NCI-H748 treated with DMSO at 0.1 percent for 48 hours (cell line): ENCODE measurements around the gene TTC23.
"Not testable (repeated sequence)": the region's sequence is repeated elsewhere in the genome, so short reads cannot be mapped to it uniquely, and the experiment has no call there.

ENCODE experiments used
- DNase-seq: peaks from one replicate; lab custom pipeline; 2025; lab: John Stamatoyannopoulos, UW

Gene TTC23

DNA sequence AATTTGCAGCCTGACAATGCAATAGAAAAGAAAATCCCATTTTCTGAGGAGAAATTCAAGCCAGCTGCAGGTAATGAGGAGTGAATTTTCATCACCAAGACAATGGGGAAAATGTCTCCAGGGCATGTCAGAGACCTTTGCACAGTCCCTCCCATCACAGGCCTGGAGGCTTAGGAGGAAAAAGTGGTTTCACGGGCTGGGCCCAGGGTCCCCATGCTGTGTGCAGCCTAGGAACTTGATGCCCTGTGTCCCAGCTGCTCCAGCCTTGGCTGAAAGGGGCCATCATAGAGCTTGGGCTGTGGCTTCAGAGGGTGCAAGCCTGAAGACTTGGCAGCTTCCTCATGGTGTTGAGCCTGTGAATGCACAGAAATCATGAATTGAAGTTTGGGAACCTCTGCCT is 57.2 kb downstream of the TTC23 start:
- DNase-seq, result not testable (repeated sequence)

DNA sequence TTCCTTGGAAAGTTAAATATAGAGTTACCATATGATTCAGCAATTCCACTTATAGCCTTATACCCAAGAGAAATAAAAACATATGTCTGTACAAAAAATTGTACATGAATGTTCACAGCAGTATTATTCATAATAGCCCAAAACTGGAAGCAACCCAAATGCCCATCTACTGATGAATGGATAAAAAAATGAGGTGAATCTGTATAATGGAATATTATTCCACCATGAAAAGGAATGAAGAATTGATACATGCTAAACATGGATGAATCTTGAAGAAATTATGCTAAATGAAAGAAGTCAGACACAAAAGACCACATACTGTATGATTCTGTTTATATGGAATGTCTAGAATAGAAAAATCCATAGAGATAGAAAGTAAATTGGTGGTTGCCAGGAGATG is 61.4 kb downstream of the TTC23 start:
- DNase-seq, result no peak

DNA sequence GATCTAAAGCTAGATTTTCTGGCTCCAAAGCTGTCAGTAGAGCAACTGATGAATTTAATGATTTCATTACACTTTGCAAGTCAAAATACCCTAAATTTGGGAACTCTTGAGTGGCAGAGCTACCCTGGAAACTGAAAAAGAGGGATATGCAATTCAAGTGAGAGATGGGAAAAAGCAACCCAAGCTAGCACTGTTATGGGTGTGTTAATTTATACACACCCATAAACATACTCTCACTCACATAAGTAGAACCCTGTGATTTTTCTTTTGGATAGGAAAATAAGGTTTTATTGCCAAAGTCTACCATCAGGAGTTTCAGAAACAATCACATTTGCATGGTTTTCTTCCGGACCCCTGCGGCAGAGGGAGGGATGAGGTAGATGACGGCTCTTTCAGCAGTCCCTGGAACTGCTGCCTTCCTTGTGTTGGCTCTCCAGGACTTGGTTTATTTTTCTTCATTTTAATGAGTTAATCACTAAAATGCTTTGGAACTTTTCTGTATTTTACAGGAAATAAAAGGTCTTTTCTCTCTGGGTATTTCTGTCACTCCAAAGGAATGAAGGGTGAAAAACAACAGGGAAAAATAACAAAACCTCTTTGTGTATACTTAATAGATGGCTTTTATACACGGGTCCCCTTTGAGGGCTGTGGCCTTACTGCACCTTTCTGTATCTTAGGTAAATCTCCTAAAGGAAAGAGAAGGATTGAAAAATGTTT is 63.8 kb downstream of the TTC23 start:
- no peak for DNase-seq

DNA sequence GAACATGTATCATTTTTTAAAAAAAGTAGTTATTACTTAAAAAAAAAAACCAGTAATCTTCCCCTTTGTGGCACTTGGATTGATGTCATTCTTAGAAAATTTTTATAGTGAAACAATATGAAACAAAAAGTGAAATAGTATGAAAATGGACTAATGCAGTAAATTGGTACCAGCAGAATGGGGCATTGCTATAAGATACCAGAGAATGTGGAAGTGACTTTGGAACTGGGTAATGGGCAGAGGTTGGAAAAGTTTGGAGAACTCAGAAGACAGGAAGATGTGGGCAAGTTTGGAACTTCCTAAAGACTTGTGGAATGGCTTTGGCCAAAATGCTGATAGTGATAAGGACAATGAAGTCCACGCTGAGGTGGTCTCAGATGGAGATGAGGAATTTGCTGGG is 66.6 kb downstream of the TTC23 start:
- DNase-seq, result no peak

DNA sequence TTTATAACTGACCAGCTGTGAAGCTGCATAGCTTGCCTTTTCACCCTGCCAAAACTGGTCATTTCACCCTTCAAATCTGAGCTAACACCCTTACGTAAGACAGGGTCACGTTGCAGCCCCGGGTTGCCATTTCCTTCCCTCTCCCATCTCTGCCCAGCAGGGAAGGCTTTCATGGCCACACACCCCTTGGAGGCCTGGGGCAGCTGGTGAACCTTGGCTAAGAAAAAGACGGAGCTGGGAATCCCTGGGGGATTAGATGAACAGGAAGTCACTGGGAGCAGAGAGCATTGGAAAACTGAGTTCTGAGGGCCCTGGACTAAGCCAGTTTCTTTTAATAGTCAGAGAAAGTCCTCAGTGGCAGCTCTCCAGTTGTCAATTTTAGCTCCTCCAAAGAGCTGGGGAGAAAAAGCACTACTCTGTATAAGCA is 67.8 kb downstream of the TTC23 start:
- no peak for DNase-seq

DNA sequence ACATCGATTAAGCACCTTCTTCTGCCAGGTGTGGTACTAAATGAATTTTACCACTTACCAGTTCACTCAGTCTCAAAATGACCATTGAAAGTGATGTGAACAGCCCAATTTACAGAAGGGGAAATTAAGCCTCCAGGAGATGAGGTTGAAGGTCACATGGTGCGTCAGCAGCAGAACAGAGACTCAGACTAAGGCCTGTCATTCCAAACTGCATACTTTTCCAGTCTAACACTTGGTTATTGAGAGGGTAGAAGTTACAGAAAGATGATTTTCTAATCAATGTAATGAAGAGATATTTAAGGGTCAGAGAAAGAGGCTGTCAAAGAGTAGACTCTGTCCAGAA is 68.4 kb downstream of the TTC23 start:
- no peak for DNase-seq

DNA sequence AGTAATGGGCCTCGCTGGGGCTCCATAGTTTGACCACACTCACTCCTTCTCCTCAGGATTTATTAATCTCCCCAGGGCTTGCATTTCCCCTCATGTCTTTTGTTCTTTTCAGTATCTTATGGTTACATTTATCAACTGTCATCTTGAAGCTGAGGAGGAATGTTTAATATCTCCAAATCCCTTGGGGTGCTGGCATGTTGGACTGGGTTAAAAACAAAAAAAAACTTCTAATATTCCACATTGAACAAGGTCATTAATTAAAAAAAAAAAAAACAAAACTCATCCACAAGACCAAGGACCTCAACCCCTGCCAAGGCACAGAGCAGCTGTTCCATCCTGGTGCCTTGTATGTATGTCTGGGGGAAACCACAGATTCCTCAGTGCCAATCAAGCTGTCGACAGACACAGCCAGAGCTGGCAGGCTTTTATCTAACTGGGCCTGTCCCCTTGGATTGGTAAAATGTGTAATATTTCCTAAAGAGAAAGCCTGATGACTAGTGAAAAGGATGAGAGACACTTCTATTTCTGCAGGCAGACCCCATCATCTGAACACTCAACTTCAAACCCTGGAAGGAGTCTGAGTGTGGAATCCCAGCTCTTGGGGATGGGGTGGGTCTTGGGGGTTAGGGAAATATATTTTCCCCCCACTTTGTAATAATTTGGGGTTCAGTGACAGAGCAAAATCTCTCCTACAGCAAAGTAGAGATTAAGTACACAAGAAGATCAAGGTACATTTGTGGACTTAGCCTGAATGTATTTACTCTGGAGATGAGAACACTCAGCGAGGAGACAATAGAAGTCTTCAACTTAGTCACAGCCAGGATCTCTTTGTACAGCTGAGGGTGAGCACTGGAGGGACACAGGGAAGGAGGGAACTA is 69.1 kb downstream of the TTC23 start:
- no peak for DNase-seq

DNA sequence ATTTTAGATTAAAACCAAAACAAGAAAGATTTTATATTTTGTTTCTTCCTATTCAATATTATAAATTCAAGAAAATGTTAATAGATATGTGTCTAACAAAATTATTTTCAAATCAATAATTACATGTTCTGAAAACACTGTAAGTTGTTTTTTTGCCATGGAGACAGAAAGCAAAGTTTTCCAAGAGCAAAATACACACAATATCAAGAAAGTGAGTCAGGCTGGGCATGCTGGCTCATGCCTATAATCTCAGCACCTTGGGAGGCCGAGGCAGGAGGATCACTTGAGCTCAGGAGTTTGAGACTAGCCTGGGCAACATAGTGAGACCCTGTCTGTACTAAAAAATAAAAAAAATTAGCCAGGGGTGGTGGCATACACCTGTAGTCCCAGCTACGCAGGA is 71.7 kb downstream of the TTC23 start:
- DNase-seq, result no peak

DNA sequence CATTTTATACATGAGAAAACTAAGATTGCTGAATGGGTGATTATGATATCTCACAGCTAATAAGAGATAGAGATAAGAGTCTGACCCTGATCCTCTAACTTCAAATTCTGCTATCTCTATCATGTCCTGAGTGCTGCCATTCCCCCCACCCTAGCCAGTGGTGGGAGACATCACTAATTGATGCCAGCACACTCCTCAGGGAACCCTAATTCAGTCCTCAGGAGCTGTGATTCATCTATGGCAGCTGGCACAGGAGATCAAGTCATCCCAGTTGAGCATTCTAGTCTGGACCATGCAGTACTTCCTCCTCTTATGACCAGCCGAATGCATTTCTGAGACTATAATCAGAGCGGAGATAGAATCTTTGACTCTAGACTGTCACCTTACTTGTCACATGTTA is 72.6 kb downstream of the TTC23 start:
- no peak for DNase-seq

DNA sequence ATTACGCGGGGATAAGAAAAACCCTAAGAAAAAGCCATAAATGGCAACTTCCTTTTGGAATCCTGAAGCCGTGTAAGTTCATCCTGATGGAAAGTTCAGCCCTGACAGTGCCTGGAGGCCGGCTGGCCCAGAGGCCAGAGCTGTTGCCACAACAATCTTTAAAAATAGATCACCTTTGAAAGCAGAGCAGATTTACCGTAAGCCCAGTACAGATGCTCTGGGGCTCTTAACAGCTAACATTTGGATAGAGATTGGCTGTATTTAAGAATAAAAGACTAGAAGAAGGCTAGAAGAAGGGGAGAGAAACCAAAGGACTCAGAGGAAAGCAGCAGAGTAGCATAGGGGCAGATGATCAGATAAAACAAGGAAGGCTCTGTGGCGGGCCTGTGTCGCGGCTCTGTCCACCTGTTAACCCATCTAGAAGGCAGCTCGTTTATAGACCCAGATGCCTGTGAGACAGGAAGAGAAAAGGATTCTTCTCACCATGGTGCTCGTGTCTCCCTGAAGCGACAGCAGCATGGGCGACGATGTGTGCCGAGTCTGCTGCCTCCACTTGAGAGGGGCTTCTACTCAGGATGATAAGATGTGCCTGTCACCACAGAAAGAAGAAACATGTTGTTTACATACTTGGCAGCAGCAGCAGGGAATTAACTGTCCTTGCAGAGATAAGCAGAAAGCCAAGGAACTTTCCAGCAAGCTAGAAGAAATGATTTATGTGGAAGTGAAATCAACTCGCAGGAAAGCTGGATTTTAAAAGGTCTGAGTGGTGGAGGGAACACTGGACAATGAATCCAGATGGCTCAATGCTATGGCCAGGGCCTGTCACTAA is 74.6 kb downstream of the TTC23 start:
- DNase-seq, result no peak

DNA sequence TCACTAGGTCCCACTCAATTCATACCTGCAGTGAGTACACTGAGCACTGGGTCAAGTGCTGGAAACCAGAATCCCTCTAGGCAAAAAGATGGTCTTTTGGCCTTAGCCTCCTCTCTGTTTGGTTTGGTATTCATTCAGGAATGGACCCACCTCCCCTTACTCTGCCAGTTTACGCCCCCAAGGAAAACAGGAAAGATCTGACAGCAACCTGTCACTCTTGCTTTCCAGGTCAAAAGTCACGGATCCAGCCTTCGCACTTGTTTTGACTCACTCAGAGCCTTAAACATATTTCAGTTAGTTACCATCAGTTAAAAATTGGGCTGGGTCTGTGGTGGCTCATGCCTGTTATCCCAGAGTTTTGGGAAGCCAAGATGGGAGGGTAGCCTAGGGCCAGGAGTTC is 76.4 kb downstream of the TTC23 start:
- DNase-seq, result no peak

DNA sequence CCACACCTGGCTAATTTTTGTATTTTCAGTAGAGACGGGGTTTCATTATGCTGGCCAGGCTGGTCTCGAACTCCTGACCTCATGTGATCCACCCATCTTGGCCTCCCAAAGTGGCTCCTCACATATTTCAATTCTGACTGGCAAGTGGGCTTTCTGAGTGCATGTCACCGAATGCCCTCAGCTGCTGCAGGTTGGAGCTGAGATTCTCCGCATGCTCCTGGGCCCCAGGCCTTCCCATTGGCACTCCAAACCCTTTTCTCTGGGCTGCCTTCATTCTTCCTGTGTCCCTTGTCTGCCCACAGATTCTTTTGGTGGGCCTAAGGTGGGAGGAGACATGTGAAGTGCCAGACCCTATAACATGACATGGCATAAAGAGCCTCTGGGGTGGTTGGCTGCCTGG is 77.2 kb downstream of the TTC23 start:
- DNase-seq, result no peak

DNA sequence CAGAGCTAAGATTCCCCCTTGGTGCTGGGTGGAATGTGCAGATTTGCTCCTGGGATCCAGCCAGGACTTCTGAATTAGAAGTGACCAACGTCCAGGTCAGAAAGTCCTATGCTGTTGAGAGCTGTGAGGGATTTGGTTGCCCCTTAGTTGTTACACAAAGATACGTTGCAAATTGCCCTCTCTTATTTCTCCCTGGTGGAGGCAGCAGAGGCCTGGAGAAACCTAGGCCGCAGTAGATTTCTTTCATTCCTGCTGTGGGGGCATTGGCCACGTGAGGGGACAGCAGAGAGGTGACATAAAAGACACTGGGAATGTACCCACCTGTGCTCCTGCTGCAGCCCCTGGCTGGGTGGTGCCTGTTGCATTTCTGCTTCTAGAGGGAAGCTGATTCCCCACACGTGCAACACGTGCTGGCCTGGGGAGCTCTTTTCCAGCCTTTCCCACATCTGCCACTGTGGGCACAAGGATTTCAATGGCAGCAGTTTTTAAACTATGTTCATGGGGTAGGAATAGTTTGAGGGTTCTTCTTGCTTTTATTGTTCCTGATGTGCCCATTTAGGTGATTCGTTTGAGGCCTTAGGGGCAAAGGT is 78.8 kb downstream of the TTC23 start:
- DNase-seq, result no peak

DNA sequence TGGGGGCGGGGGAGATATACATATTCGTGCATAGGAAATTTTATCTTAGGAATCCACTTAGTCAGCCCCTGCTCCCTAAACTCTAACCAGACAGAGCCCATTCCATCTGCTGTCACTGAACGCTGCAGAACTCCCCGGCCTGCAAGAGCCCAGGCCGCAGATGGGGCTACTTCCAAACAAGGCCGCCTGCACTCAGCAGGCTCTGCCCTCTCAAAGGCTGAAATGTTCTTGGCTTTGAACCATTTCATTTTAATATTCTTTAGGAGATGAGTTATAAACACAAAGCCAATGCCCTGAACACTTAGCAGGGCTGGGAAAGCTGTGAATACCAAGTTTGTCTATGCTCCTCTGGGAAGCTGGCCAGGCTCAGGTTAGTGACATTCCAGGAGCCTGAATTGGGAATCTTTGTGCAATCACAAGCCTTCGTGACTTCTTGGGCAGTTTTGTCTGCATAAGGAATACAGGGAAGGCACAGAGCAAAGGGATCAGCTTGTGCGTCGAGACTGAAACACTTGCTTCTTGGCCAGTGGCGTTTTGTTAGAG is 79.5 kb downstream of the TTC23 start:
- no peak for DNase-seq

DNA sequence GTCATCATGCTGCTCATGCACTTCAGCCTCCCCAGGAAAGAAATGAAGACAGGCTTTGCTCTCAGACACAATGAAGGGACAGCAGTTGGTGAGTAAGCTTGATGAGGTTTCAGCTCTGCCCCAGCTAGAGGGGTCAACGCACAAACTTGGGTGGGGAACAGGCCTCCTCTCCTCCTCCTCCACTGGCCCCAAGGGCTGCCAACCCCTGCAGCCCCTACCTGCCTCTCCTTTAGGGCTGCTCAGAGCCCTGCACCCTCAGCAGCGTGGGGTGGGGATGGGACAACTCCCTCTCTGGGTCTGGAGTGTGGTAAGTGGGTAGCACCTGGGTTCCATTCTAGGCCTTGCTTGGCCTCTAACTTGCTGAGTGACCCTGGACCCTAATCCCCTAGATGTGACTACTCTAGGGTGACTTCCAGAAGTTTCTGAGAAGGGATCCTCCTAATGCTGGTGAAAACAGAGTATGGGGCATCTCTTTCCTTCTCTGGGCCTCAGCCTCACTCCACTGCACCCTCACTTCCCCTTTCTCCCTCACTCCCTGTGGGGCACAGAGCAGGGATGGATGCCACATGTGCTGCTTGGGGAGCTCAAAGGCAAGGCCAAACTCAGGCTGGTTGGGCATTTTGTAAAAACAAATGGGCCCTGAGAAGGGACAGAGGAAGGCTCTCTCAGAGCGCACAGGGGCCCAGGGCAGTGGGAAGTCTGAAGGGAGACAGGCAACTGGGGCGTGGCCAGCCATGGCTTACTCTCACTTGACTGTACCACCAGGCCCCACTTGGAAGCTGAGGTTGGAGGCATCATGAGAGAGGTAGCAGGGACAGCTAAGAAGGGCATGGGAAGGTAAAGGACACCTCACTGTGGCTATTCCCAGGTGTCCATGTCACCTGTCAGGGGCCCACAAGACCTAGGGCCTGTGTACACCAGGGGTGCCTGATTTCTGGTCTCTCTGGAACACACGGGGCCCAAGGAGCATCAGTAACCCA is 80.5 kb downstream of the TTC23 start:
- DNase-seq, result no peak

DNA sequence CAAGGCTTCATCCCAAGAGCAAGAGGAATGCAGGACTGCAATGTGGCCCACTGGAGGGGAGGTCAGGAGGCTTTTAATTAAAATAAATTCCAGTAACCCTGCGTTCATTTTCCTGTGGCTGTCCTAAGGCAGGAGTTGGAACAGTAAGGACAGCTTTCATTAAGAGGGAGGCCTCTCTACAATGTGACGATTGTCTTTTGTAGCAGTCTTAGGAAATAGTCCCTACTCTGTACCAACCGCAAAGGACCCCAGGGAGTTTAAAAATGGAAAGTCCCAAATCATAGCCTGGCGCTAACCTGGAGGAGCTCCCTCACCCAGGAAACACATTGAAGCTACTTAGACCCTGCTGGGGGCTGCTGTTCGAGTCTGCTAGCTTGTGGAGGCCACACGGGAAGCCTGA is 81.7 kb downstream of the TTC23 start:
- no peak for DNase-seq

DNA sequence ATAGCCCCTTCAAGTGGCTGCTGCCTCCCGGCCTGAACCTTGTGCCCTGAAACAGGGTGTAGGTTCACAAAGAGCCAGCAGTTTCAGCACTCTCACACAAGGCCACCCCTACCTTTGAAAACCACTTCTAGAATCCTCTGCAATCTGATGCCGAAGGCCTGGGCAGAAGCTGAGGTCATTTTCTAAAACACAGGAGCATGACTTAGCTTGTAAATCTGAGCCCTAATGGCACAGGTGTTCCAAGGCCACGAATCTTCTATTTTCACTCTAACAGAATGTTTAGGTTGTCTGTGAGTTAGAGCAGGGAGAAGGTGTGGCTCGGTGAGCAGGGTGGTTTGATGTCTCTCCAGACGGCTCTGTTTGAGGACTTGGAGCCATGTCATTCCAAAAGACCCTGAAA is 82.2 kb downstream of the TTC23 start:
- DNase-seq, result no peak

DNA sequence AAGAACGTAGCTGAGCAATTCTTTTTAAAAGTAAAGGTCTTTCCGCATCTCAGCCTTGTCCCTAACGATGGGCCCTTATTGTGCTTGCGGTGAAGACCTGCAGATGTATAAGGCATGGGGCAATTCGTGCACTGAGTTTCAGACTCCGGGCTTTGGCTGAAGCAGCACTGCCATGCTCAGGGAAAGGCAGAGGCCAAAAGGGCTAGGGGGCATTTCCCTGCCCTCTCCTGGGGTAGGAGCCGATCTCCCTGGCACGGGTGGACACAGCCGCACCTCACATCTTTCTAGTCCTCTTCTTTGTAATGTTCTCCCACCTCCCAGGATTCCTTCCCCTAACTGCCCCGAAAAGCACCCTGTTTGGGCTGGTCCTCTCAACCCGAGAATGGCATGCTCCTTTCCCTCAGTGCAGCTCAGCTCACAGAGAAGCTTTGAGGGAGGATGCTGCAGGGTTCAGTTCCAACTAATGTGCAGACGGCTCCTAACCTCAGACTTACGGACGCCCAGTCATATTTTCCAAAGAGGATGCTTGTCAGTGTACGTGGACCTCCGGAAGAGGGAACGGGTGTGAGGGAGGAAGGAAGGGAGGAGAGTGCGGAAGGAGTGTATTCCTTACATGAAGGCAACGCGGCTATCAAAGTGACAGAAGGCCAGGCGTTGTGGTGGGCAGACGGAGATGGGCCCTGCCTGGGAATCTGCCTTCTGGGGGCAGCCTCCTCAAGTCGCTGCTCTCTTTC is 83.3 kb downstream of the TTC23 start:
- DNase-seq, result no peak

DNA sequence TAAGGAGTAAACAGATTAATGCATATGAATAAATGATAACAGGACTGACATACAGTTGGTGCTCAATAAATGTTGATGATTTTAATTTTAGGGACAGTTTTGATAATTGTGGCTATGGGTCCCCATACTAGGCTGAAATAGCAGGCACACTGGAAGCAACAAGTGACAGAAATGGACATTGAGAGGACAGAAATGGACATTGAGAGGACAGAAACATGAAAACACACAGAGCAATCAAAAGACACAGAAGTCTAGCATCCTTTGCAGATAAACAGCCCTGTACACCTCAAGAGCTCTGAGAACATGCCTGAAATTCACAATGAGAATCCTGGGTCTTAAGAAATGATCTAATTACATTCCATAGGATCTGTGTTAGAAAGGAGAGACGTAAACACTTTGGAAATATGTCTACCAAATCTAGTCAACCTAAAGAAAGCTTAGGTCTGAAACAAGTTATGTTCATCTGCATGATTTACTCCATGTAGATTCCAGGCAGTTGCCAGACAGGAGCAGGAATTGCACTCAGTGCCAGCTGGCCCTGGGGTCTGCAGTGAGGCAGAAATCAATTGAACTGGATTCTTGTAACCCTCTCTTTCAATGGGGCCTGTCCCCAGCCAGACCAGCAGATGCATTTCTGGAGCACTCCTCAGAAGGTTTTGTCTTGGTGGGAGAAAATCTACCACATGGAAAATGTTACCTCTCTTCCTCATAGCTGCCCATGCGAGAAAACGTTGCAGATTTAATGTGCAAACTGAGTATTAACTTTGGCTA is 84.2 kb downstream of the TTC23 start:
- no peak for DNase-seq
